ENCODE measurements around the gene PRTFDC1.

GRCh38 chr10:24920907-24921881 lies 31.2 kb downstream of the PRTFDC1 start:
- TF ChIP-seq, protein P1, sequence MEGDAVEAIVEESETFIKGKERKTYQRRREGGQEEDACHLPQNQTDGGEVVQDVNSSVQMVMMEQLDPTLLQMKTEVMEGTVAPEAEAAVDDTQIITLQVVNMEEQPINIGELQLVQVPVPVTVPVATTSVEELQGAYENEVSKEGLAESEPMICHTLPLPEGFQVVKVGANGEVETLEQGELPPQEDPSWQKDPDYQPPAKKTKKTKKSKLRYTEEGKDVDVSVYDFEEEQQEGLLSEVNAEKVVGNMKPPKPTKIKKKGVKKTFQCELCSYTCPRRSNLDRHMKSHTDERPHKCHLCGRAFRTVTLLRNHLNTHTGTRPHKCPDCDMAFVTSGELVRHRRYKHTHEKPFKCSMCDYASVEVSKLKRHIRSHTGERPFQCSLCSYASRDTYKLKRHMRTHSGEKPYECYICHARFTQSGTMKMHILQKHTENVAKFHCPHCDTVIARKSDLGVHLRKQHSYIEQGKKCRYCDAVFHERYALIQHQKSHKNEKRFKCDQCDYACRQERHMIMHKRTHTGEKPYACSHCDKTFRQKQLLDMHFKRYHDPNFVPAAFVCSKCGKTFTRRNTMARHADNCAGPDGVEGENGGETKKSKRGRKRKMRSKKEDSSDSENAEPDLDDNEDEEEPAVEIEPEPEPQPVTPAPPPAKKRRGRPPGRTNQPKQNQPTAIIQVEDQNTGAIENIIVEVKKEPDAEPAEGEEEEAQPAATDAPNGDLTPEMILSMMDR (conservative IDR thresholded peaks at IDR 0.05; ENCODE audit: low read length), result no peak
- no peak for TF ChIP-seq EZH2phosphoT487 (IDR thresholded peaks at IDR 0.05; ENCODE audit: borderline replicate concordance, low read depth, low read length)

All from OCI-LY7 (cell line).